ENCODE results near the gene FUOM. TPM values are rescaled to one million over a fixed set of nuclear protein-coding genes. Genes with fewer than 3 reads are reported as not detected.

Gene FUOM
- total RNA-seq, 2 experiments from 2014 or later: 11.9 to 16.2 TPM

DNA sequence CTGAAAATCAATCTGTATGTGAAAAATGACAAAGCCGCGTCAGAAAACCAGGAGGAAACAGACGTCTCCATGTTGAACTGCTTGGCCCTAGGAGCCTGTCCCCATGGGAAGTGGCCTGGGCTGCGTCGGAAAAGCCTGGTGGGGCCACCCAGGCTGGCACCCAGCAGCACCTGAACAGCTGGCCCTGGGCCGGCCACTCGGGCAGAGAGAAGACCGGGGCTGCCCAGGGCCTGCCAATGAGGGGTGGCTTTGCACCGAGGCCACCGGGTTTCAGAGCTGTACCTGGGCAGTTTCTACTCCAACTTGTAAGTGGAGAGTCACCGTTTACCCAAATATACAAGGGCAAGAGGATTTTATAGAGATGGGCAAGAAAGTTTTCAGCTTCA is 1.1 kb upstream of the FUOM start:
- no peak overlapping the region for H3K27ac Mint-ChIP-seq
- POLR2A ChIA-PET: no interaction called here
- H3K4me1 Mint-ChIP-seq: peaks cover 3% of the 10 kb centered on the region
- DNase-seq: no peak
- no peaks in the 10 kb centered on the region for H3K27me3 Mint-ChIP-seq
- CTCF ChIA-PET: interaction anchor here (1.3 kb wide), 1 partner anchor 29 kb away, joined by 3 read pairs; no protein-coding TSS in a partner anchor
- peaks cover 2% of the 10 kb centered on the region for H3K36me3 Mint-ChIP-seq (ENCODE audit: low read depth)
- H3K9me3 Mint-ChIP-seq: no peaks in the 10 kb centered on the region
- H3K4me3 Mint-ChIP-seq: peak overlapping the region; percentile 19

DNA sequence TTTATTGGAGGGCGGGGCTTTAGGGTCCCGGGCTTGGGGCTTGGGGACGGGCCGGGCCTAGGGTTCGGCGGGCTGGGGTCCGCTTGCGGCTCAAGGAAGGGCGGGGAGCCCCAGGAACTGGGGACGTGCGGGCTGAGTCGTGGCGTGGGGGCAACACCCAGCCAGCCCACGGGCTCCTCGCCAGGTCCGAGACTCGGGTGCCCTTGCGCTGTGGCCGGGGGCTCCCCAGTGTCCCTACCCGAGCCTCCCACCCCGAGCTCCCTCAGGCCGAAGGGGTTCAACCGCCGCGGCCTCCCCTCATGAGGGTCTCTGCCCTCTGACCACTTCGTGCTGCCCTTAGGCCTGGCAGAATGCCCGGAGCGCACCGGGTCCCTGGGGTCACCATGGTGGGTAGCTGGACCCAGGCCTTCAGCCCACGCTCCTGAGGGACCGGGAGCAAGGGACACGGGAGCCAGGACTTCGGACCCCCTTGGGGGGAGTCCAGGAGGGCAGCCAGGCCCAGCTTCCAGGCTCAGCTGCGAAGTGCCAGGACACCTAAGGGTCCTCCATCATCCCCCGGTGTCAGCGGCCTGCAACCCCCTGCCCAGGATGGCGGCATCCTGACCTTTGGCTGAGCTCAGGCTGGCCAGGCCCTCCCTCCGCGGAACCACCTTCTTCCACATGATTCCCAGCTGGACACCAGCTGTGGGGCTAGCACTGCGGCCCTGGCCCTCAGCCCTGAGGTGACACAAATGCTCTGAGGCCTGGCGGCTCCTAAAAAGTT is 524 bp upstream of the FUOM start:
- ChIA-PET CTCF (interaction anchor here (0.9 to 1.3 kb wide), 2 partner anchors 29 kb away, joined by 3 read pairs; no protein-coding TSS in a partner anchor), POLR2A (no interaction called here)
- H3K4me3 Mint-ChIP-seq: peak overlapping the region; percentile 19
- no peak for DNase-seq
- peaks cover 3% of the 10 kb centered on the region for H3K4me1 Mint-ChIP-seq
- H3K27me3 Mint-ChIP-seq: no peaks in the 10 kb centered on the region
- peaks cover 2% of the 10 kb centered on the region for H3K36me3 Mint-ChIP-seq (ENCODE audit: low read depth)
- H3K27ac Mint-ChIP-seq: no peak overlapping the region
- H3K9me3 Mint-ChIP-seq: no peaks in the 10 kb centered on the region

DNA sequence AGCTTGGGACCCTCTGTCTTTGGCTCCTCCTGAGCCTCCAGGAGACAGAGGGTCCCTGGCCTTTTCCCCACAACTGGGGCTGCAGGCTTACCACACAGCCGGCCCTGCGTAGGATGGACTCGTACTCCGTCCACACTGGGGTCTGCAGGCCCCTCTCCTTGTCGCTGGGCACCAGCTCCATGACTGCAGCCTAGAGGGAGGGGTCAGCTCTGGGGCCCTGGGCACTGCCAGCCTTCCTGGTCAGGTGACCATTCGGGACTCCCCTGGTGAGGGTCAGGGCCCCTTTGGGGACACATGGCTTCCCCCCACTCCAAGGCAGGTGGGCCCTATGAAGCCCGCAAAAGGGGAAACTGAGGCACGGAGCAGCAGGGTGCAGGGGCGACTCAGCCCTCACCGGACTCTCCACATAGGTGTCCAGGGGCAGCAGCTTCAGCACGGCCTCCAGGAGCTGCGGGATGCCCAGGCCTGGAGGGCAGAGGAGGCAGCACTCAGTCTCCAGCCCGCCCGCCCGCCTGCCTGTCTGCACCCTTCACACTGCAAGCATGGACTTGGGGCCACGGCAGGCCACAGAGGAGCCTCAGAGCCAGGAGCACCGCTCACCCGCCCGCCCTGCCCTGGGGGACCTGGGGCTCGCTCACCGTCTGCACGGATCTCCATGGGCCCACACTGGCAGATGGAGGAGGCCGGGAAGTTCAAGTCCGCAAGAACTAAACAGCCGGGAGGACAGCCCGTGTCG is 1.1 kb downstream of the FUOM start:
- Mint-ChIP-seq H3K36me3 (ENCODE audit: low read depth) (no peaks in the 10 kb centered on the region), H3K4me1 (peaks cover 3% of the 10 kb centered on the region), H3K27ac (no peak overlapping the region), H3K27me3 (no peaks in the 10 kb centered on the region), H3K4me3 (peak overlapping the region; percentile 73), H3K9me3 (no peaks in the 10 kb centered on the region)
- no peak for DNase-seq
- POLR2A ChIA-PET: no interaction called here
- CTCF ChIA-PET: interaction anchor here (0.7 to 1.0 kb wide), 2 partner anchors 10 to 27 kb away, joined by 3 to 5 read pairs; no protein-coding TSS in a partner anchor

DNA sequence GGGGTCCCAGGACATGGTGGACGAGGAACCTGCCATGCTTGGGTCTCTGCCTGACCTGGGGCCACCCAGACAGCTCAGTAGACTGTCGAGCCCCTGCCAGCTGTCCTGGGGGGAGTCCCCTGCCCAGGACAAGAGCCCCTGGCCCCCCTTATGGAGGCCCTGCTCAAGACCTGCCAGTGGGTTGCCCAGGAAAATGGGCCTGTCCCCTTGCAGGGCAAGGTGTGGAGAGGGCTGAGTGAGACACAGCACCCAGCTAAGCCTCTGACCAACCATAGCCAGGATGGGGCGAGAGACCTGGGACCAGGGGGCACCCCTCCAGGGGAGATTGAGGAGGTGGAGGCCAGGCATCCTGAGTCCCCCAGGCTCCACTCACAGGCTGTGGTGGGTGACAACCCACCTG is 1.8 kb downstream of the FUOM start:
- Mint-ChIP-seq H3K27me3 (no peaks in the 10 kb centered on the region), H3K4me3 (peak overlapping the region; percentile 51), H3K4me1 (peaks cover 3% of the 10 kb centered on the region), H3K27ac (no peak overlapping the region), H3K9me3 (no peaks in the 10 kb centered on the region), H3K36me3 (ENCODE audit: low read depth) (no peaks in the 10 kb centered on the region)
- POLR2A ChIA-PET: no interaction called here
- DNase-seq: no peak
- CTCF ChIA-PET: interaction anchor here (1.0 to 1.3 kb wide), 2 partner anchors 26 to 27 kb away, joined by 5 read pairs; no protein-coding TSS in a partner anchor

DNA sequence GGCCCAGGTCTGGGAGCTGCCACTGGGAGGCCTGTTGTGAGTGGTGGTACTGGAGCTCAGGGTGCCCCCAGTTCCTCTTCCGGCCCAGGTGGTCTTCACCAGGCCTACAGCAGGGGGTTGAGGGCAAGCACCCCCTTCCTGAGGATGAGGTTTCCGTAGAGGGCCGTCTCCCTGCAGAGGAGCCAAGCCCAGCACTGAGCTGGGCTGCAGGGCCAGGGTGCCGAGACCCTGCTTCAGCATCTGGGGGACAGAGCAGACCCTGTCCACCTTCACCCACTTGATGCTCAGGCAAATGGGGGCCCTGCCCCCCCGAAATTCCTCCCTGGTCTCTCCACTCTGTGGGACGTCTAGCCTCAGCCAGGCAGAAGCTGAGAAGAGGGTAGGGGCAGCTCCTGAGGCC is 2.6 kb downstream of the FUOM start:
- Mint-ChIP-seq H3K9me3 (no peaks in the 10 kb centered on the region), H3K4me3 (no peak overlapping the region), H3K27ac (no peak overlapping the region), H3K36me3 (ENCODE audit: low read depth) (no peaks in the 10 kb centered on the region), H3K27me3 (no peaks in the 10 kb centered on the region), H3K4me1 (peaks cover 3% of the 10 kb centered on the region)
- no peak for DNase-seq
- CTCF ChIA-PET: interaction anchor here (0.9 to 1.3 kb wide), 2 partner anchors 26 to 82 kb away, joined by 3 to 5 read pairs; no protein-coding TSS in a partner anchor
- POLR2A ChIA-PET: no interaction called here

DNA sequence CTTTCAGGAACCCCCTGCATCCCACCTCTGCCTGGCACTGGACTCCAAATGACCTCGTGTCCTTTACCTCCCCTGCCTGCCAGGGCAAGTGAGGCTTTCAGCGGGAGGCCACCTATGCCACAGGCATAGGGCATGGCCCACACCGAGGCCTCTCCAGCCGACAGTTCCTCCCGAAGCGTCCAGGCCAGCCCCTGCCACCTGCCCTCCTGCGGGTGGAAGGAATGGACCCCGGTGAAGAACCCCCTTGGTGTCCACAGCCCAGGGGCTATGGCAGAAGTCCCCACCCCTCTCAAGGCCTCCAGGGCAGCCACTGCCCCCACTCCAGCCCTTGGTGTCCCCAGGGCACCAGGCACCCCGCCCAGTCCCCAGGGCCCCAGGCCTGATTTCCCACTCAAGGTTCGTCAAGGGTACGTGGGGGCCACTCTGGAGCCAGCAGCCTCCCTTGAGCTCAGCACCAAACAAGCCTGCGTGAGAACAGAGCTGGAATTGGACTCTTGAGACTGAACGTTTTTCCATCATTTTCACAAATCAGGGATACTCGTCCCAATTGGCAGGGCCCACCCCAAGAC is 3.1 kb downstream of the FUOM start:
- H3K27ac Mint-ChIP-seq: no peak overlapping the region
- peaks cover 3% of the 10 kb centered on the region for H3K4me1 Mint-ChIP-seq
- ChIA-PET CTCF (interaction anchor here (0.9 to 1.3 kb wide), 2 partner anchors 25 to 83 kb away, joined by 3 to 5 read pairs; no protein-coding TSS in a partner anchor), POLR2A (no interaction called here)
- no peak for DNase-seq
- no peaks in the 10 kb centered on the region for H3K27me3 Mint-ChIP-seq
- H3K4me3 Mint-ChIP-seq: no peak overlapping the region
- H3K36me3 Mint-ChIP-seq (ENCODE audit: low read depth): no peaks in the 10 kb centered on the region
- no peaks in the 10 kb centered on the region for H3K9me3 Mint-ChIP-seq

DNA sequence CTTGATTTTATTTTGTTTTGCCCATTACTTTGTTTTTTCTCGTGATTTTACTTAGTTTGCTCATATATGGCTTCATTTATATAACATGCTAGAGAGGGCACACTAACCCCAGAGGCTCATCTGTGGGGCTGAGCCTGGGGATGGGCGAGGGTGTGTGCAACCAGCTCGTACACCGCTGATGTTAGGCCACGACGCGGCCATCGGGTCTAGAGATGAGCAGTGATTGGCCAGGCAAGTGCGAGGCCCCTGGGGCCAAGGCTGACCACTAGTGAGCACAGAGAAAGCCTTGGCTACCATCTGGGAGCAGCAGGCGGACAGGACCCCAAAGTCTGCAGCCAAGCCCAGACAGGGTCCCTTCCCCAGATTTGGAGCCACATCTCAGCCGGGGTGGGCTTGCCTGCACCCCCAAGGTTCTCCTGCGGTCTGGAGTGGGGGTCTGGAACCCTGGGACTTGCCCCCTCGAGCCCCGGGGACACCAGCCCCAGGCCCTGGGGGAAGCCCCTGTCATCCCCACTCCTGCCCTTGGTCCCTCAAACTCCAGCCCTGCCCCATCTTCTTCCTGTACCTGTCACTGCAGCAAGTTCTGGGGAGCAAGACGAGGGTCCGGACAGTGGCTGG is 3.7 kb downstream of the FUOM start:
- peaks cover 5% of the 10 kb centered on the region for H3K4me1 Mint-ChIP-seq
- ChIA-PET CTCF (interaction anchor here (0.9 kb wide), 1 partner anchor 24 kb away, joined by 4 read pairs; no protein-coding TSS in a partner anchor), POLR2A (no interaction called here)
- H3K36me3 Mint-ChIP-seq (ENCODE audit: low read depth): no peaks in the 10 kb centered on the region
- peaks cover 2% of the 10 kb centered on the region for H3K27me3 Mint-ChIP-seq
- H3K9me3 Mint-ChIP-seq: no peaks in the 10 kb centered on the region
- no peak overlapping the region for H3K4me3 Mint-ChIP-seq
- no peak for DNase-seq
- H3K27ac Mint-ChIP-seq: no peak overlapping the region

DNA sequence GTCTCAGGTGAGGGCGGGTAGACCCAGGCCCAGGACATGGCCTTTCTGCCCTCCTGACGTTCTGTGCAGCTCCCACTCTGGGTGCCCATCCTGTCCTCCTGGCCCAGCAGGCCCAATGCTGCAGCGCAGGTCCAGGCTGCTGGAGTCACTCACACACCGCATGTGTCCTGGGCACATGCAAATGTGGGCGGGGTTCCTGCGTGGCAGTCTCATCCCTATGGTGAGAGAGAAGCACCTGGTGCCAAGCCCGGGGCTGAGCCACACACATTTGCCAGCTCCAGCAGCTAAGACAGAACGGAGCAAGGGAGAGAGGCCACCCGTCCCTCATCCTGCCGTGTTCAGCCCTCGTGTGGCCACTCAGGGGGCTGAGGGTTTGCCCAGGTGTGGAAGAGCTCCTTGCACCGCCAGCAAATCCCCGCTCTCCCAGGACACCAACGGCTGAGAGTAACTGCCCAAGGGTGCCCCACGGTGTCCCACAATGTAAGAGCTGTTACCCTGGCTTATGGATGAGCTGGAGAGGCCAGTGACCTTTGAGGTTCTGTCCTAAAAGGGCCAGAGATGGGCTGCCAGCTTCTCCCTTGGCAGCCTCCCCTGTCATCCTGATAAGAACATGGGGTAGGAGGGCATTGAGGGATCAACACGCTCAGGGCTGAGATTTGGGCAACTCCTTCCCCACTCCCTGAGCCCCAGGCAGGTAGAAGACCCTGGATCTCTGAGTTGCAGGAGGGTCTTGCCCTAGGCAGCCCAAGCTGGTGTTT is 4.4 kb downstream of the FUOM start:
- H3K9me3 Mint-ChIP-seq: no peaks in the 10 kb centered on the region
- no peak for DNase-seq
- H3K4me1 Mint-ChIP-seq: peaks cover 5% of the 10 kb centered on the region
- ChIA-PET POLR2A (no interaction called here), CTCF (interaction anchor here (0.9 kb wide), 1 partner anchor 24 kb away, joined by 4 read pairs; no protein-coding TSS in a partner anchor)
- H3K27ac Mint-ChIP-seq: no peak overlapping the region
- no peaks in the 10 kb centered on the region for H3K36me3 Mint-ChIP-seq (ENCODE audit: low read depth)
- H3K27me3 Mint-ChIP-seq: peaks cover 3% of the 10 kb centered on the region
- H3K4me3 Mint-ChIP-seq: no peak overlapping the region

DNA sequence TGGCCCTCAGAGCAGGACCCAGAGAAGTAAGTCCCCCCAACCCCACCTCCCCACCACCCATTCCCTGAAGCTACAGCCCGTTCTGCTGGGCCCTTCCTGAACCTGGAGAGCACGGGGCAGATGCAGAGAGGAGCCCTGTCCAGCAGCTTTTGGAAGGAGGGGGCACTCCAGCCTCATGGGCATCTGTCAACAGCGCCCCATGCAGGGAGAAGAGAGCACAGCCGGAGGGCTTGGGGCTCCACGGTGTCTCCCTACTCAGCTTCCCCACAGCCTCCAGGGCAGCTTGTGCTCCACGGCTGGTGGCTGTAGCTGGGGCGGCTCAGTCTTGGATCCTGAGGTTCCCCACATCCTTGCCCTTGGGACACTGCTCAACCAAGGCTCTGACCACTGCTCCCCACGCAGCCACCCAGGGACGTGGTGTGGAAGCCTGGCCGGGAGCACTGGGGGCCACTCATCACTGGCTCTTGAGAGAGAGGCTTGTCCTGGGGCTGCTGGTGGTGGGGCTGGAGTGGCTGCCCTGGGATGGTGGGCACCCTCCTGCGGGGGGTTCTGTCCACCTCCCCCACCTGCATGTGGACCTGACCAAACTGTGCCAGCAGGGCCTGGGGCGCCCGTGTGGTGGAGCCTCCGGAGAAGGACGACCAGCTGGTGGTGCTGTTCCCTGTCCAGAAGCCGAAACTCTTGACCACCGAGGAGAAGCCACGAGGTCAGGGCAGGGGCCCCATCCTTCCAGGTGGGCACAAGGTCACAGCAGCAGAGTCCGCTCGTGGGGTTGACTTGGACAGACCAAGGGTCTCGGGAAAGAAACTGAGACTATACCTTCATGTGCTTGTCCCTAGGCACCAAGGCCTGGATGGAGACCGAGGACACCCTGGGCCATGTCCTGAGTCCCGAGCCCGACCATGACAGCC is 6.2 kb downstream of the FUOM start:
- Mint-ChIP-seq H3K36me3 (ENCODE audit: low read depth) (no peaks in the 10 kb centered on the region), H3K27me3 (peaks cover 3% of the 10 kb centered on the region), H3K4me3 (no peak overlapping the region), H3K4me1 (peaks cover 5% of the 10 kb centered on the region), H3K9me3 (no peaks in the 10 kb centered on the region), H3K27ac (no peak overlapping the region)
- CTCF ChIA-PET: no interaction called here
- POLR2A ChIA-PET: no interaction called here
- DNase-seq: no peak

DNA sequence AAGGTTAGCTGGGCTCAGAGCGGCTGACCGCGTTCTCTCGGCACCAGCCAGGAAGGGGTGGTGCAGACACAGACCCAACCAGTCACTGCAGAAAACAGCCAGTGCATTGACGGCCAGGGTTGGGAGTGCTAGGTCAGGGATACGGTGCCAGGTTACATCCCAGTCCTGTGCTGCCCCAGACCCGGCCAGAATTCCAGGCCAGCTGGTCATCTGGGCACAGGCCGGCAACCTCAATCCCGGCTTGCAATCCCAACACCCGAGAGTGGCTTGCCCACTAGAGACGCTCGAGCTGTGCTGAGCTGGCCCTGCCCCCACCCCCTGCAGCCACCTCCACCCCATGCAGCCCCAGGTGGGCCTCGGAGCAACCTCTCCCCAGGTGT is 6.9 kb downstream of the FUOM start:
- Mint-ChIP-seq H3K27ac (no peak overlapping the region), H3K36me3 (ENCODE audit: low read depth) (no peaks in the 10 kb centered on the region), H3K4me3 (no peak overlapping the region), H3K27me3 (peaks cover 3% of the 10 kb centered on the region), H3K9me3 (no peaks in the 10 kb centered on the region), H3K4me1 (peaks cover 2% of the 10 kb centered on the region)
- ChIA-PET POLR2A (no interaction called here), CTCF (no interaction called here)
- DNase-seq: no peak

DNA sequence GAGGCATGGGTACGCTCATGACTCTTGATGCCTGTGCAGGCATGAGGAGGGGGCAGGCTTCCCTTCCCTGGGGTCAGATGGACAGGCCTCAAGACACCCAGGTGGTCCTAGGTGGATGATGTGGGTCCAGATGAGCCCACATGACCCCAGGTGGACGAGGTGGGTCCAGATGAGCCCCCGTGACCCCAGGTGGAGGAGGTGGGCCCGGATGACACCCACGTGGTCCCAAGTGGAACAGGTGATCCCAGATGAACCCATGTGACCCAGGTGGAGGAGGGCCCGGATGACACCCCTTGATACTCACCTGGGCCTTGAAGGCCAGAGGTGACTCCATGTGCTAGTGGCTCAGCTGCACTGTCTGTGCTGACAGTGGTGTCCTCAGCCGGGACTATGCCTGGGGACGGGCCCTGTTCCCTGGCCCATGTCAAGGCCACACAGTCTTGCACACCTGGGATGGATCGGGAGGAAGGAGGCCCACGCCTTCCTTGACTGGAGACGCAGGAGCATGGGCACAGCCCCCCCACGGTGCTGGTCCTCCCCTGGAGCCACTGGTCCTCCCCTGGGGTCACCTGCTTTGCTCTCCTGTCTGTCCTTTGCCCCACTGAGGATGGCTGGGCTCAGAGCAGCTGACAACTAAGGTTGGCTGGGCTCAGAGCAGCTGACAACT is 7.4 kb downstream of the FUOM start:
- Mint-ChIP-seq H3K4me3 (no peak overlapping the region), H3K4me1 (peaks cover 2% of the 10 kb centered on the region), H3K9me3 (no peaks in the 10 kb centered on the region), H3K27ac (no peak overlapping the region), H3K36me3 (ENCODE audit: low read depth) (no peaks in the 10 kb centered on the region), H3K27me3 (peaks cover 5% of the 10 kb centered on the region)
- CTCF ChIA-PET: no interaction called here
- no peak for DNase-seq
- POLR2A ChIA-PET: no interaction called here

All from activated CD4-positive, alpha-beta T cell treated with anti-CD3 and anti-CD28 coated beads, Interleukin-2, amount 10 ng/mL, durations not matched to agents 7 days and 5 days (primary cell).